Measurements from ENCODE around the gene PKD1L1.
"Not testable (repeated sequence)": the region's sequence is repeated elsewhere in the genome, so short reads cannot be mapped to it uniquely, and the experiment has no call there.

PKD1L1 gene

GRCh38 chr7:47808321-47808720 lies 139.9 kb downstream of the PKD1L1 start:
- intact Hi-C loops (cut with DNase I), result no loop called here
- DNase-seq, result no peak

GRCh38 chr7:47807756-47808155 lies 140.5 kb downstream of the PKD1L1 start:
- intact Hi-C loops (cut with DNase I), result no loop called here

GRCh38 chr7:47807126-47807525 lies 141.1 kb downstream of the PKD1L1 start:
- intact Hi-C loops (cut with DNase I), result no loop called here
- no peak for DNase-seq

More at GRCh38 chr7:47807756-47808155, 140.5 kb downstream of the PKD1L1 start:
- DNase-seq, result no peak

GRCh38 chr7:47806701-47807103 lies 141.6 kb downstream of the PKD1L1 start:
- intact Hi-C loops (cut with DNase I), result no loop called here
- peak in 3 of 10 donors; percentile 33 to 75 (median 40) for DNase-seq

GRCh38 chr7:47804767-47805545 lies 143.3 kb downstream of the PKD1L1 start:
- intact Hi-C loops (cut with DNase I), result no loop called here
- no peak for DNase-seq

- intact Hi-C loops (cut with DNase I), result no loop called here
These were observed 144.4 kb downstream of the PKD1L1 start for GRCh38 chr7:47803846-47804245.

GRCh38 chr7:47803025-47803424 lies 145.2 kb downstream of the PKD1L1 start:
- no peak for DNase-seq
- intact Hi-C loops (cut with DNase I), result no loop called here

More at GRCh38 chr7:47803846-47804245, 144.4 kb downstream of the PKD1L1 start:
- DNase-seq, result no peak

GRCh38 chr7:47801423-47801822 lies 146.8 kb downstream of the PKD1L1 start:
- no peak for DNase-seq
- intact Hi-C loops (cut with DNase I), result no loop called here

GRCh38 chr7:47799524-47799923 lies 148.7 kb downstream of the PKD1L1 start:
- intact Hi-C loops (cut with DNase I), result no loop called here
- no peak for DNase-seq

- intact Hi-C loops (cut with DNase I), result no loop called here
These were observed 151.9 kb downstream of the PKD1L1 start for GRCh38 chr7:47796347-47796746.

GRCh38 chr7:47795631-47796030 lies 152.6 kb downstream of the PKD1L1 start:
- no peak for DNase-seq
- intact Hi-C loops (cut with DNase I), result no loop called here

More at GRCh38 chr7:47796347-47796746, 151.9 kb downstream of the PKD1L1 start:
- DNase-seq, result no peak

- intact Hi-C loops (cut with DNase I); DNase-seq: not testable (repeated sequence)
These were observed 153.1 kb downstream of the PKD1L1 start for GRCh38 chr7:47795126-47795525.

- peak in 1 of 10 donors; percentile 57 for DNase-seq
- intact Hi-C loops (cut with DNase I), result no loop called here
These were observed 154.2 kb downstream of the PKD1L1 start for GRCh38 chr7:47794016-47794415.

- DNase-seq; intact Hi-C loops (cut with DNase I): not testable (repeated sequence)
These were observed 155.1 kb downstream of the PKD1L1 start for GRCh38 chr7:47793186-47793585.

- DNase-seq, result no peak
- intact Hi-C loops (cut with DNase I), result no loop called here
These were observed 155.6 kb downstream of the PKD1L1 start for GRCh38 chr7:47792521-47793121.

GRCh38 chr7:47791682-47792081 lies 156.6 kb downstream of the PKD1L1 start:
- DNase-seq, result no peak
- intact Hi-C loops (cut with DNase I), result no loop called here

GRCh38 chr7:47788083-47788482 lies 160.2 kb downstream of the PKD1L1 start:
- intact Hi-C loops (cut with DNase I), result no loop called here
- DNase-seq, result no peak

GRCh38 chr7:47787249-47788069 lies 160.8 kb downstream of the PKD1L1 start:
- DNase-seq, result no peak
- intact Hi-C loops (cut with DNase I), result no loop called here

GRCh38 chr7:47786557-47787248 lies 161.6 kb downstream of the PKD1L1 start:
- intact Hi-C loops (cut with DNase I), result no loop called here
- no peak for DNase-seq

GRCh38 chr7:47785923-47786556 lies 162.2 kb downstream of the PKD1L1 start:
- no peak for DNase-seq
- intact Hi-C loops (cut with DNase I), result no loop called here
